Activated gamma-delta T cell treated with Interleukin-2 at 50 U/mL for 16 hours (primary cell): Measurements from ENCODE around the gene UTP11.

ENCODE experiments used
- DNase-seq: peaks from one replicate; pipeline ENCODE4 v3.0.0-alpha.2; 2020

UTP11 gene

DNA sequence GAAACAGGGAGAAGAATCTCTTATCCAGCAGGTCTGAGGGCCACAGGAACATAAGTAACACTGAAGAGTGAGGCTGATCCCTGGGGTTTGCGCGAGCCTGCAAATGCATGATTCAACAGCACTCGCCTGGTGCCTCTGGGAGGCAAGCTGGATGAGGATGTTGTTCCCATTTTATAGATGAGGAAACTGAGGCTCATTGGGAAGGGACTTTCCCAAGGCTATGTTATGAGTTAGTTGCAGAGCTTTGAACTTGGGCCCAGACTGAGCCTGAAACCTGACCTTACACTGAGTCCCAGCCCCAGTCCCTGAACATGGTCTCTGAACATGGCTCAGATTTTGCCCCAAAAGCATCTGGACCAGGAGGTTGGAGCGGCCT lies 61.8 kb downstream of the UTP11 start:
- DNase-seq = no peak
